GM19463 (cell line): ENCODE data around the gene BTNL8.
A peak's percentile ranks its signal among the peaks of the same experiment; 100 is the strongest.

Experiments
- ATAC-seq: cut with Tn5 transposase; IDR thresholded peaks from one replicate; pipeline ENCODE4 v1.9.1; 2021; ENCODE audit warnings: mild to moderate bottlenecking, moderate library complexity; ENCODE audit not compliant: unreplicated experiment

Gene BTNL8

DNA sequence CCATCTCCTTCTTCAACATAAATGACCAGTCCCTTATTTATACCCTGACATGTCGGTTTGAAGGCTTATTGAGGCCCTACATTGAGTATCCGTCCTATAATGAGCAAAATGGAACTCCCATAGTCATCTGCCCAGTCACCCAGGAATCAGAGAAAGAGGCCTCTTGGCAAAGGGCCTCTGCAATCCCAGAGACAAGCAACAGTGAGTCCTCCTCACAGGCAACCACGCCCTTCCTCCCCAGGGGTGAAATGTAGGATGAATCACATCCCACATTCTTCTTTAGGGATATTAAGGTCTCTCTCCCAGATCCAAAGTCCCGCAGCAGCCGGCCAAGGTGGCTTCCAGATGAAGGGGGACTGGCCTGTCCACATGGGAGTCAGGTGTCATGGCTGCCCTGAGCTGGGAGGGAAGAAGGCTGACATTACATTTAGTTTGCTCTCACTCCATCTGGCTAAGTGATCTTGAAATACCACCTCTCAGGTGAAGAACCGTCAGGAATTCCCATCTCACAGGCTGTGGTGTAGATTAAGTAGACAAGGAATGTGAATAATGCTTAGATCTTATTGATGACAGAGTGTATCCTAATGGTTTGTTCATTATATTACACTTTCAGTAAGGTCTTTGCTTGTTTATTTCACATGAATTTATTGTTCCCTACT lies 51.5 kb downstream of the BTNL8 start:
- ATAC-seq: no peak

DNA sequence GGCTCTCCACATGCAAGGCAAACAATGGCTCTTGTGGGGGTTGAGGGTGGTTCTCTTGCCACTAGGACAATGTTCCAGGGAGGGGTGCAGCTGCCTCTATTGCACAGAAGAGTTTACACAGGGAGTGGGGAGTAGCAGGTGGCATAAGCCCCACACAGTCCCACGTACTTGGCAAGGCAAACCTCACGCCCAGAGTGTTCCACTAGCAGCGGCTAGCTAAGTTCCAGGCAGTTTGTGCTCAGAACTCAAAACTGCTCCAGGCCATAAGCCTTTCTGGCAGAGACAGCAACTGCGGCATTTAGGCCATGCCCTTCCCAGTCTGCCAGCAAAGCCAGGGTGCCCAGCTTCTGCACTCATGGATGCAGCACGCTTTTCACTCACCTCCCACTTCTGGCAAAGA lies 60.7 kb downstream of the BTNL8 start:
- no peak for ATAC-seq

DNA sequence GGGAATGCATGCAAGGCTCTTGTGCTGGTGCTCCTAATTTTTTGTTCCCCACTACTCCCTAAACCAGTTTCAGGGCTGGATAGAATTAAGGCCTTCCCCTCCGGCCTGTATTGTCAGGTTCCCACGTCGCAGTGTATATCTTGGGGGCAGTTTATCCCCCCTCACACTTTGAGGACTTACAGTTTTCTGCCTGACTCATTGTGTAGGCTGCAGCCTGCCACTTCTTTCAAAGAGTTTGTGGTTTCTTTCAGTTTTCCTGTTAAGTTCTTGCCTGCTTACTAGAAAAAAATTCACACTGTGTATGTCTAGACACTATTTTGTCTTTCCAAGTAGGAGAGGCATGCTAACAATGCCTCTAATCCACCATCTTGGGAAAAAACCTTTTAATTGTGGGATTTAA lies 61.2 kb downstream of the BTNL8 start:
- no peak for ATAC-seq

GRCh38 chr5:180969406-180969805 lies 70.4 kb downstream of the BTNL8 start:
- ATAC-seq: no peak

DNA sequence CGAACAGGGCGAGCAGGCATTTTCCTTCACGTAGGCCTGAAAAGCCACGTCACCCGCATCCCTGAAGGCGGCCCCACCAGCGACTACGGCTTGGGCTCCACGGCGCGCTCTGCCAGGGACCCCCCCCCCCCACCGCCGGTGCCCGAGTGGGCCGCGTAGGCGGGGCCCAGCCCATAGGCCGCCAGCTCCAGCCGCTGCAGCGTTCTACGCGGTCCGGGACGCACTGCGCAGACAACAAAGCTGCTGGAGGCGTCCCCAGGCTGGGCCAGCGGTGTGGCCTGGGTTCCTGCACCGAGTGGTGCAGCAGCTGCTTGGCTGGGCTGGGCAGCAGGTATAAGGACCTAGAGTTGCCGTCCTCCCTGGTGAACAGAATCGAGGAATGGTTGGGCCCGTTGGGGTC lies 71.4 kb downstream of the BTNL8 start:
- no peak for ATAC-seq

DNA sequence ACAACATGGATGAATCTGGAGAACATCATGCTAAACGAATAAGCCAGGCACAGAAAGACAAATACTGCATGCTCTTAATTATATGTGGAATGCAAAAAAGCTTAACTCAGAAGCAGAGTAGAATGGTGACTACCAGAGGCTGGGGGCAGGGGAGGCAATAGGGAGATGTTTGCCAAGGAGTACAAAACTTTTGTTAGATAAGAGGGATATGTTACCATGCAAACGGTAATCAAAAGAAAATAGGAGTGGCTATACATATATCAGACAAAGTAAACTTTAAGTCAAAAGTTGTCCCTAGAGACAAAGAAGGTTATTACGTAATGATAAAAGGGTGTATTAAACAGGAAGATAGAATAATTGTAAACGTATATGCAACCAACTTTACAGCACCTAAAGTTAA lies 71.9 kb downstream of the BTNL8 start:
- ATAC-seq: no peak

- no peak for ATAC-seq
Measured at GRCh38 chr5:180974612-180975315, 75.8 kb downstream of the BTNL8 start.

DNA sequence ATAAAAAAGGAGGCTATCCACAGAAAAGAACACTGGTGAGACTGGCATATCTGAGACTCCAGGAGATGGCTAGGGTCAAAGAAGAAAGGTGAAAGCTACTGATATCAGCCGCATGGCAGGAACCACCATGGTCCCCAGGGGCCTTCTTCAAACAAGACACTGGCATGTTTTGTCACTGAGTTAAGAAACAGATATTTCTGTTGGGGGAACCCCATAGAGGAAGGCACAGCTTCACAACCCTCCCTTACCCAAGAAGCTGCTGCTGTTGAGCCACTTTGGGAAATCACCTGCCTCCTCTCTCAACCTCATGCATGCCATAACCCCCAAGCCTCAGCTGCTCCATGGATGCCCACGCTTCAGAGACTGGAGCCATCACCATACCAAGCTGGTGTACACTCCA lies 76.4 kb downstream of the BTNL8 start:
- peak; percentile 99 for ATAC-seq

DNA sequence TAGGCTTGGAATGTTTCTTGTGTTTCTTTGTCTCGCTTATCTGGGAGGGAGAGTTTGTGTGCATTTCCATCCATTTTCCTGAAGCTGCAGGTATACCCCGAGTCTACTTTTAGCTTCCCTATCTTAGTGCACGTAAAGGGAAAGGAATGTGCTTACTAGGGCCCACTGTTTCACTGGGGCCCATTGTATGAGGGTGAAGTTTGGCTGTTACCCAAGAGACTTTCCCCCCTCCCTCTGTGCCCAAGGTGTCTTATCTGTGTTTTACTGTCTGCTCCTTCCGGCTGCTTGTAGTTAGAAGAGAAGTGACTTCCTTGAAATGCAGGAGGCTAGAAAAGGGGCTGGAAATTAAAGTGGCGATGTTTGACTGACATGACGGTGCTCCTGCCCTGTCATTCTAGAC lies 77.6 kb downstream of the BTNL8 start:
- no peak for ATAC-seq

GRCh38 chr5:180977852-180978251 lies 78.9 kb downstream of the BTNL8 start:
- no peak for ATAC-seq

- no peak for ATAC-seq
Measured at GRCh38 chr5:180982008-180982741, 83.2 kb downstream of the BTNL8 start.

DNA sequence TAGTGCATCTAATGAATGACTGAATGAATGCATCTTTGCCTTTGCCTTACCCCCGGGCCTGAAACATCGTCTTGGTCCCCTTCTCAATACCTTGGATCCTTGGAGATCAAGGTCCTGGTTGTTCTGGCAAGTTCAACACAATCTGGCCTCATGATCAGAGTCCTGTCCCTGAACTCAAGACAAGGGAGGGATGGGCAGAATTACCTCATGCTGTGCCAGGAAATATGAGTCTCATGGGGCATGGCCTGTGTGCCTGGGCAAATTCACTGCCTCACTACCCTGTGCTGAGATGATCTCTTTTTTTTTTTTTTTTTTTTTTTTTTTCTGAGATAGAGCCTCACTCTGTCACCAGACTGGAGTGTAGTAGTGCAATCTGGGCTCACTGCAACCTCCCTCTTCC lies 89.1 kb downstream of the BTNL8 start:
- ATAC-seq: no peak

GRCh38 chr5:180988592-180988991 lies 89.6 kb downstream of the BTNL8 start, which contains the start of gene BTNL3:
BTNL3 (plus strand) TSS chr5:180988846; CDS start chr5:180989029, 183 bp downstream.
- ATAC-seq: no peak

- no peak for ATAC-seq
Measured at GRCh38 chr5:180990086-180990881, 91.3 kb downstream of the BTNL8 start.

GRCh38 chr5:180990882-180991242 lies 91.9 kb downstream of the BTNL8 start:
- ATAC-seq: no peak
